Mesodermal cell (in vitro differentiated cells): ENCODE results near the gene NKX2-4.
"Not testable (repeated sequence)": the region's sequence is repeated elsewhere in the genome, so short reads cannot be mapped to it uniquely, and the experiment has no call there.

ENCODE experiments used
- H3K27ac ChIP-seq: 2 replicates; pipeline ENCODE4 v1.7.0; 2013; ENCODE audit warnings: mild to moderate bottlenecking, low read depth, low read length, moderate library complexity; ENCODE audit not compliant: severe bottlenecking
- H3K36me3 ChIP-seq: 2 replicates; pipeline ENCODE4 v1.7.1; 2013; ENCODE audit warnings: mild to moderate bottlenecking, low read length, moderate library complexity; ENCODE audit not compliant: control insufficient read depth, insufficient read depth
- H3K4me1 ChIP-seq: one replicate; pipeline ENCODE4 v1.7.1; 2013; ENCODE audit warnings: mild to moderate bottlenecking, low read length; ENCODE audit not compliant: insufficient read depth, control insufficient read depth, poor library complexity, severe bottlenecking
- H3K4me3 ChIP-seq: 2 replicates; pipeline ENCODE4 v1.7.0; 2013; ENCODE audit warnings: low read length, control low read depth, mild to moderate bottlenecking; ENCODE audit not compliant: insufficient read depth, poor library complexity, severe bottlenecking; ENCODE audit errors: extremely low read depth
- H3K9me3 ChIP-seq: 2 replicates; pipeline ENCODE4 v1.7.1; 2013; ENCODE audit warnings: mild to moderate bottlenecking, low read length, moderate library complexity; ENCODE audit not compliant: control insufficient read depth
- WGBS, 2 experiments: methylation state at CpG; one replicate each; pipeline ENCODE4 v1.1.5; 2013; ENCODE audit warnings: missing lambda C conversion rate in 2 of 2; ENCODE audit not compliant: insufficient coverage in 2 of 2; 5-methylcytosine and 5-hydroxymethylcytosine counted together

Gene NKX2-4

DNA sequence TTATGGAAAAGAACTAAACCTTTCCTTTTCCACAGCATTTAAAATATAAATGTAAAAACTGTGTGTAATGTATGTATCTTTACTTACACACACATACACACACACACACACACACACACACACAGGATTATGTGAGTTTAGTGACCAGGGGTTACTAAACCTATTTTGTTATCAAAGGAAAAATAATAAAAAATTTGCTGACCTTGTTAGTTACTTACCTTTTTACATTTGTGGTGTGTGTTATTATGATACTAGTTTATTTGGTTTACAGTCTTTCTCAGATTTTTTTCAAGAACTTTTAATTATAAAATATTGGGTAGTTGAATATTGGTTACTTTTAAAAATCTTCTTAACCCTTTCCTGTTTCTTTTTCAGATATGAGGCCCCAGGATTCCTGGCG, 15.7 kb downstream of the NKX2-4 start:
- WGBS, 2 experiments = no CpG with 5 or more reads among the region's 1 CpG
- Histone ChIP-seq H3K4me1 (no peaks in the 10 kb centered on the region), H3K36me3 (peaks cover 49% of the 10 kb centered on the region), H3K4me3 (no peak overlapping the region), H3K27ac (no peak overlapping the region), H3K9me3 (no peaks in the 10 kb centered on the region)

DNA sequence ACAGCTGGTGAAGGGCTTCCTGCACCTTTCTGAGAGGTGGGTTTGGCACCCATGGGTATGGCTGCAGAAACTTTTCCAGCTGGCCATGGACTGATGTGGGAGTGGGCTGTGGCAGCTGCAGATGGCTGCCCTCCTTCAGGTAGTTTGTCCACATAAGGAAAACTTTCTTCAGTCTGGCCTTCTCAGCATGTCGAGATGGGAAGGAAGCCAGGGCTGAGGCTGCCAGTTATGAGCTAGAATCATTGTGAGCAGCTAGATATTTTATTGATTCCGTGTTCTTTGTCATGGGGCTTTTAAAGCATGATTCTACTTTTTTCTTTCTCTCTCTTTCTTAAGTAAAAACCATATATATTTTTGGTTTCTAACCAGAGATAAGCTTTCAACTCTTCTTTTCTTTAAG, 16.6 kb downstream of the NKX2-4 start:
- 100% methylated on average over 1 of the region's 2 CpGs; no CpG with 5 or more reads in 1 of the 2 experiments for WGBS, 2 experiments
- Histone ChIP-seq H3K4me3 (no peak overlapping the region), H3K4me1 (no peaks in the 10 kb centered on the region), H3K36me3 (peaks cover 44% of the 10 kb centered on the region), H3K27ac (no peak overlapping the region), H3K9me3 (no peaks in the 10 kb centered on the region)

GRCh38 chr20:21378259-21378658, 19.1 kb downstream of the NKX2-4 start:
- WGBS, 2 experiments = 92% methylated on average over 2 of the region's 5 CpGs; no CpG with 5 or more reads in 1 of the 2 experiments
- H3K4me1 ChIP-seq = no peaks in the 10 kb centered on the region
- H3K9me3 ChIP-seq = no peaks in the 10 kb centered on the region

GRCh38 chr20:21377701-21378100, 19.6 kb downstream of the NKX2-4 start:
- peaks cover 36% of the 10 kb centered on the region for H3K36me3 ChIP-seq
- H3K27ac ChIP-seq = no peak overlapping the region
- no peaks in the 10 kb centered on the region for H3K9me3 ChIP-seq
- H3K4me1 ChIP-seq = no peaks in the 10 kb centered on the region
- WGBS, 2 experiments = 90 to 100% methylated on average over 2 of the region's 9 CpGs
- H3K4me3 ChIP-seq = no peak overlapping the region

More at GRCh38 chr20:21378259-21378658, 19.1 kb downstream of the NKX2-4 start:
- Histone ChIP-seq H3K36me3 (peaks cover 34% of the 10 kb centered on the region), H3K4me3 (no peak overlapping the region), H3K27ac (no peak overlapping the region)

GRCh38 chr20:21376626-21377025, 20.7 kb downstream of the NKX2-4 start:
- Histone ChIP-seq H3K9me3 (no peaks in the 10 kb centered on the region), H3K36me3 (peaks cover 28% of the 10 kb centered on the region), H3K4me1 (no peaks in the 10 kb centered on the region), H3K27ac (no peak overlapping the region), H3K4me3 (no peak overlapping the region)
- WGBS, 2 experiments = 93 to 95% methylated on average over 2 of the region's 3 CpGs

DNA sequence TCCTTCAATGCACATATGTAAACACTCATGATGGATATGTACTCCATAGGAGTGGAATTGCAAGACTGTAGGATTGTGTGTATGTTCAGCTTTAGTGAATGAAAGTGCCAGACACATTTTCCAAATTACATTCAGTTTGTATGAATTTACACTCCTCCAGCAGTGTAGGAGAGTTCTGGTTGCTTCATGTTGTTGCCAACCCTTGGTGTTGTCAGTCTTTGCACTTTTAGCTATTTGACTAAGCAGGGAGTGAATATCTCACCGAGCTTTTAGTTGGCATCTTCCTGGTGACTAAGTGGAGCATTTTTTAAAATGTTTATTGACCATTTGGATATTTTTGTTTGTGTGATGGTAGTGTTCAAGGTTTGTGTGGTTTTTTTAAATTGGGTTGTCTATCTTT, 23.9 kb downstream of the NKX2-4 start:
- Histone ChIP-seq H3K9me3 (no peaks in the 10 kb centered on the region), H3K36me3 (peaks cover 36% of the 10 kb centered on the region), H3K4me1 (no peaks in the 10 kb centered on the region), H3K27ac (no peak overlapping the region), H3K4me3 (no peak overlapping the region)
- WGBS, 2 experiments = 83 to 86% methylated on average over 1 of the region's 1 CpG

GRCh38 chr20:21372016-21372415, 25.3 kb downstream of the NKX2-4 start:
- no peaks in the 10 kb centered on the region for H3K4me1 ChIP-seq
- no peak overlapping the region for H3K4me3 ChIP-seq
- H3K9me3 ChIP-seq = no peaks in the 10 kb centered on the region
- H3K27ac ChIP-seq = no peak overlapping the region
- WGBS, 2 experiments = 90 to 100% methylated on average over 1 to 2 of the region's 2 CpGs
- peaks cover 40% of the 10 kb centered on the region for H3K36me3 ChIP-seq

GRCh38 chr20:21371193-21371592, 26.1 kb downstream of the NKX2-4 start:
- H3K4me1 ChIP-seq = no peaks in the 10 kb centered on the region
- WGBS, 2 experiments = no CpG with 5 or more reads among the region's 1 CpG
- H3K9me3 ChIP-seq = no peaks in the 10 kb centered on the region
- H3K27ac ChIP-seq = no peak overlapping the region
- H3K36me3 ChIP-seq = peaks cover 41% of the 10 kb centered on the region
- no peak overlapping the region for H3K4me3 ChIP-seq

DNA sequence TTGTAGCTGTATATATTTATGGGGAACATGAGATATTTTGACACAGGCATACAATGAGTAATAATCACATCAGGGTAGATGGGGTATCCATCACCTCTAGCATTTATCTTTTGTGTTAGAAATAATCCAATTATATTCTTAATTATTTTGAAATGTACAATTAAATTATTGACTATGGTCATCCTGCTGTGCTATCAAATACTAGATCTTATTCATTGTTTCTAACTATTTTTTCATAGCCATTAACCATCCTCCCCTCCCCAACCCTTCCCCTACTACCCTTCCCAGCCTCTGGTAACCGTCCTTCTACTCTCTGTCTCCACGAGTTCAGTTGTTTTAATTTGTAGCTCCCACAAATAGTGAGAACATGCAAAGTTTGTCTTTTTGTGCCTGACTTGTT, 28.5 kb downstream of the NKX2-4 start:
- peaks cover 58% of the 10 kb centered on the region for H3K36me3 ChIP-seq
- no peak overlapping the region for H3K27ac ChIP-seq
- WGBS, 2 experiments = 43% methylated on average over 2 of the region's 2 CpGs; no CpG with 5 or more reads in 1 of the 2 experiments
- no peaks in the 10 kb centered on the region for H3K9me3 ChIP-seq
- H3K4me1 ChIP-seq = no peaks in the 10 kb centered on the region
- no peak overlapping the region for H3K4me3 ChIP-seq

DNA sequence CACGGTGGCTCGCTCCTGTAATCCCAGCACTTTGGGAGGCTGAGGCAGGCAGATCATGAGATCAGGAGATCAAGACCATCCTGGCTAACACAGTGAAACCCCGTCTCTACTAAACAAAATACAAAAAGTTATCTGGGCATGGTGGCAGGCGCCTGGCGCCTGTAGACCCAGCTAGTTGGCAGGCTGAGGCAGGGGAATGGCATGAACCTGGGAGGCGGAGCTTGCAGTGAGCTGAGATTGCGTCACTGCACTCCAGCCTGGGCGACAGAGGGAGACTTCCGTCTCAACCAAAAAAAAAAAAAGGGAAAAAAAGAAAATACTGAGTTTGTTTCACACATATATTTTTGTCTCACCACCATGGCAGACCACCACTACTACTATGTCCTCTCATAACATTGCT, 31.1 kb downstream of the NKX2-4 start:
- not testable (repeated sequence) for H3K9me3 ChIP-seq, H3K27ac ChIP-seq, H3K4me3 ChIP-seq, H3K4me1 ChIP-seq
- WGBS, 2 experiments = 97 to 100% methylated on average over 4 to 5 of the region's 9 CpGs
- H3K36me3 ChIP-seq = peaks cover 64% of the 10 kb centered on the region

DNA sequence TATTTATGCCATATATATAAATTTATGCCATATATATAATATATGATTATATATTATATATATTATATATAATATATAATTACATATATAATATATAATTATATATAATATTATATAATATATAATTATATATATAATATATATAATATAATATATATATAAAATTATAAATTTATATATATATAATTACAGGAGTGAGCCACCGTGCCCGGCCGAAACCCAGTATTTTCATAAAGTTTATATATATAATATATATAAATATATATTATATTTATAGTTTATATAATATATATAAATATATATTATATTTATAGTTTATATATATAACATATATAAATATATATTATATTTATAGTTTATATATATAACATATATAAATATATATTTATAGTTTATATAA, 31.6 kb downstream of the NKX2-4 start:
- no CpG with 5 or more reads among the region's 3 CpGs for WGBS, 2 experiments
- Histone ChIP-seq H3K4me1 (no peaks in the 10 kb centered on the region), H3K27ac (no peak overlapping the region), H3K9me3 (no peaks in the 10 kb centered on the region), H3K4me3 (no peak overlapping the region), H3K36me3 (peaks cover 63% of the 10 kb centered on the region)
